Stimulated activated CD8-positive, alpha-beta memory T cell treated with anti-CD3 and anti-CD28 coated beads, Interleukin-4, amount 100 ng/mL, for 4 hours (primary cell): ENCODE data around the gene ACAP1.
A peak's percentile ranks its signal among the peaks of the same experiment; 100 is the strongest.

ENCODE experiments used
- DNase-seq, 2 donors: peaks; one replicate each; pipeline ENCODE4 v3.0.0-alpha.2; 2020; ENCODE audit warnings: low read depth in 2 of 2, low spot score in 1 of 2

The ACAP1 gene, protein sequence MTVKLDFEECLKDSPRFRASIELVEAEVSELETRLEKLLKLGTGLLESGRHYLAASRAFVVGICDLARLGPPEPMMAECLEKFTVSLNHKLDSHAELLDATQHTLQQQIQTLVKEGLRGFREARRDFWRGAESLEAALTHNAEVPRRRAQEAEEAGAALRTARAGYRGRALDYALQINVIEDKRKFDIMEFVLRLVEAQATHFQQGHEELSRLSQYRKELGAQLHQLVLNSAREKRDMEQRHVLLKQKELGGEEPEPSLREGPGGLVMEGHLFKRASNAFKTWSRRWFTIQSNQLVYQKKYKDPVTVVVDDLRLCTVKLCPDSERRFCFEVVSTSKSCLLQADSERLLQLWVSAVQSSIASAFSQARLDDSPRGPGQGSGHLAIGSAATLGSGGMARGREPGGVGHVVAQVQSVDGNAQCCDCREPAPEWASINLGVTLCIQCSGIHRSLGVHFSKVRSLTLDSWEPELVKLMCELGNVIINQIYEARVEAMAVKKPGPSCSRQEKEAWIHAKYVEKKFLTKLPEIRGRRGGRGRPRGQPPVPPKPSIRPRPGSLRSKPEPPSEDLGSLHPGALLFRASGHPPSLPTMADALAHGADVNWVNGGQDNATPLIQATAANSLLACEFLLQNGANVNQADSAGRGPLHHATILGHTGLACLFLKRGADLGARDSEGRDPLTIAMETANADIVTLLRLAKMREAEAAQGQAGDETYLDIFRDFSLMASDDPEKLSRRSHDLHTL

DNA sequence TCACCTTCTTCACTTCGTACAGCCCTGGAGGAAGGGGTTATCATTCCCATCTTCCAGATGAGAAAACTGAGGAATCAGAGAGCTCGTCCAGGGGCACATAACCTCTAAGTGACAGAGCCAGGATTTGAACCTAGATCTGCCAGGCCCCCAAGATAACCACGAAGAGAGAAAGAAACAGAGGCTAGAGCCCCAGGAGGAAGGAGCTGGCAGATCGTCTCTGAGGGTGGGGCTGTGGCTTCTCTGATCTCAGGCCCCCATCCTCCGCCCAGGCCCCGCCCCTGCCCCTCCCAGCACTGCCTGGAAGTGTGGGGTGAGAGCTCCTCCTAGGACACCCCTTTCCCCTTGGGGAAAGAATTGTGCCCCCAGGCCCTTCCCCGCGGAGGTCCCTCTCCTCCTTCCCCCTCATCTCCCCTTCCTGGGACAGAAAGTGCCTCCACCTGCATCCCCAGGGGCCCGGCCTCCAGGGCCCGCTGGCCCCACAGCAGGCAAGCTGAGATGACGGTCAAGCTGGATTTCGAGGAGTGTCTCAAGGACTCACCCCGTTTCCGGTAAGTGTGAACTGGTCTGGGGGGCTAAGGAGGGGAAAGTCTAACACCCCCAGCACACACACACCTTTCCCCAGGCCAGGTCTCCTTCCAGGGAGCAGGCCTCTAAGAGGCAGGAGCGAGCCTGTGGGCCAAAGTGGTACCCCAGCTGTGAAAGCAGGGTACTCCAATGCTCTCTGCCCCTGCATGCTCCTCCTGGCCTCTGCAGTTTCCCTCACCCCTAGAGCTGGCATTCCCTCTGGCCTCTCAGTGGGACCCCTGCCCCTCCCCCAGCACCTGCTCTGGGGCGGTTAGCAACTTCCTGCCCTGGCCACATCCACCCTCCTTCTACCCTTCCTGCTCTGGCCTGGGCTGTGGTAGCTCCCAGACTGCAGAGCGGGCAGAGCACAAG lies at the start of gene ACAP1:
TSS of gene ACAP1 (plus strand) at position 290 of the 936 bp plus-strand sequence. CDS start at position 496, 206 bp downstream.
- peak; percentile 66 to 72 for DNase-seq

DNA sequence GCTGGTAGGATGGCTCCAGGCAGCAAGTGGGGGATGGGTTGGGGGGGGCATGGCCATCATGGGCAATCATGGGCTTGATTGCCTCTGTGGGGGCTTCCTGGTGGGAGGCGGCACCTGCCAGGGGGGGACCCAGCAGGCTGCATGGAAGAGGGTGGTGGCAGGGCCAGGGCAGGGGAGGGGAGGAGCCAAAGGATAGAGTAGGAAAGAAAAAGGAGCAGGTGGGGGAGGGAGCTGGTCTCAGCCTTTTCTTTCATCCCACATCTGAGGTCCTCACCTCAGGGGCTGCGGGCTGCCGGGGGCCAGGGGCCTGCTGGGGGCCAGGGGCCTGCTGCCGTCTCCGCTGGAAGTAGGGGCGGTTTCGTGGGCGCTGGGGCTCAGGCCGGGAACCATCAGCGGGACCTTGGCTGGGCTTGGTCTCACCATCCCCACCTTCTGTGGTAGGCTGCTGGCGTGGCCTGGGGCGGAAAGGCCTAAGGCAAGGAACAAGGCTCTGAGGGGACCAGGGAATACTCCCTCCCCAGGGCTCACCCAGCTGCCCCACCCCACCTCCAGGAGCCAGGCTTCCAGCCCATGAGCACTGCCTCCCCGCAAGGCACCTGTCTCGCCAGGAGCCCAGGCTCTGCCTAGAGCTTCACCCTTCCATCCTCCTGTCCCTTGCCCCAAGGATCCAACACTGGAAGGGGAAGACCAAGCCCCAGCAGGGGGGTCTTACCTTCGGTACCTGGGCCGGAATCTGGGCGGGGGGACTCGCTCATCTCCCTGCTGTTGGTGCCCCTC lies 46.9 kb upstream of the ACAP1 start:
- no peak for DNase-seq

DNA sequence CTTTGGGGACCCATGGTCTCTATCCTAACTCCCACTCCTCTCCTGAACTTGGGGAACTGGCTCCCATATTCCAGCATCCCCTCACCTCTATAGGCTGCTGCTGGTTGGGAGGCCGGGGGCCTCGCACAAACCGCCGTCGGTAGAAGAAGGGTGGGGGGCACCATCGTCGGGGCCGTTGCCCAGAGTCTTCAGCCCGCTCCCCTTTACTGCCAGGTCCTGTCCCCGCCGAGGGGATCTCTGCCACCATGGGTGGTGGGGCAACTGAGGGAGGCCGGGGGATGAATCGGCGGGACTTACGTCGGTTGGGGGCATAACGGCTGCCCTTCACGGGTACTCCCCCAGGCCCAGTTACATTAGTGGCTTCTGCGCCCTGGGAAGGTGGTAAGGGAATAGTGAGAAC lies 46.2 kb upstream of the ACAP1 start:
- DNase-seq: no peak

DNA sequence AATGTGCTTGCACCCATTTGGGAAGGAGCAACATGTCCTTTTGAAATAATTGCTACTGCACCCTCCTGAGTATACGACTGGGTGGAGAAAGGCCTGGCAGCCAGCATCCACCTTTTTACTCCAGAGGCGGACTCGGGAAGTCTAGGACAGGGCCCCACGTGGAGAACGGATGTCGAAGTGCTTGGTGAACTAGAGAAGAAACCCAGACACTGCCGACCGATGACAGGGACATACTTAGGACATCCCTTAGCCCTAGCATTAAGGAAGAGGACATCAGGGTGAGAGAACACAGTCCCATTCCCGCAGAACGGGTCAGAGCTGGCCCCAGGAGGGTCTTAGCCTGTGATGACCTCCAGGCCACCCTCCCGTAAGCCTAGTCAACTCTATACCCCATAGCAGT lies 45.6 kb upstream of the ACAP1 start:
- DNase-seq: no peak

- DNase-seq: no peak
These were observed 44.1 kb upstream of the ACAP1 start for GRCh38 chr17:7292194-7292593.

DNA sequence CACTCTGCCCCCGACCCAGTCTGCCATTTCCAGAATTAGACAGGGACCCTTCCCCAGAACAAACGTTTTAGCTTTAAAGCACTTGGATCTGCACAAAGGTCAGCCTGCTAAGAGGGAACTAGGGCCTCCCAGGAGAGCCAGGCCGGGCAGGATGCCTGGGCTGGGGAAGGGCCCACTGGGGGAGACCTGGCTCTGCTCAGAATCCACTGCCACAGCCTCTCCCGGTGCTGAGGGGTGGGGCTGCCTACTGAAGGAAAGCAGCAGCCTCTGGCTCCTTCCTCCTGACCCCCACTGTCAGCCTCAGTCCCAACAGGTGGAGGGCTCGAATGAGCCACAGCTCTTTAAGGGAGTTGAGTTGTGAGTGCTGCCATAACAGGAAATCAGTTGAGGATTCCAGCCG lies 43.6 kb upstream of the ACAP1 start:
- DNase-seq: no peak

GRCh38 chr17:7293159-7293558 lies 43.2 kb upstream of the ACAP1 start:
- no peak for DNase-seq

DNA sequence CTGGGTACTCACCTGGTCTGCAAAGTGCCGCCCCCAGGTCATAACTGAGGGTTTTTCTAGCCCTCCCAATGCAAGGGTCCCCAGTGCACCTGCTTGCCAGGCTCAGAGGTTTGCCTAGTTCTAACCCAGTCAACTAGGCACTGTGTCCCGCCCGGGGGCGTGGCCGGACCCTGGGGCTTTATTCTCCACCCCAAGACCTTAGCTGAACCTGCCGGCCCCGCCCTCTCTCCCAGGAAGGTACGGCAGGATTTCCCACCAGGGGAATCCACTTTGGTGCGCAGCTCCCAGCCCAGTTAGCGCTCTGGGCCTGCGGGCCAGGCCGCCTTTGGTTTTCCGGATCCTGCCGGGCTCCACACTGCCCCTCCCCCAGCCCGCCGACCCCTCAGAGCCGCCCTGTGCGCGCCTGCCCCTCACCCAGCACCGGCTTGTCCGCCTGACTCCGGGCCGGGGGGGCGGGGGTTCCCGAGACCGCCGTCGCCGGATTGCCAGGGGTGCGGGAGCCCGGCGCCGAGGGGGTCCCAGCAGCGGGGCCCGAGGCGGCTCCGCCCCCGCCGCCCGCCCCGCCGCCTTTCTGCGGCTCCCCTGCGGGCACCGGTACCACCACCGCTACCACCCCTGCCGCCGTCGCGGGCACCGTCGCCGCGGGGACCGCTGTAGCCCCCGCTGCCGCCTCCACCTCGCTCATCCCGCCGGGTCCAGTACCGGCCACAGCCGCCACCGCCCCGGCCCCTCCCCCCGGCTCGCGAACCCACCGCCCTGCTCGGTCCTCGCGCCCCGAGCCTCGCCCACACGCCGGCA lies 42.3 kb upstream of the ACAP1 start:
- DNase-seq: no peak

DNA sequence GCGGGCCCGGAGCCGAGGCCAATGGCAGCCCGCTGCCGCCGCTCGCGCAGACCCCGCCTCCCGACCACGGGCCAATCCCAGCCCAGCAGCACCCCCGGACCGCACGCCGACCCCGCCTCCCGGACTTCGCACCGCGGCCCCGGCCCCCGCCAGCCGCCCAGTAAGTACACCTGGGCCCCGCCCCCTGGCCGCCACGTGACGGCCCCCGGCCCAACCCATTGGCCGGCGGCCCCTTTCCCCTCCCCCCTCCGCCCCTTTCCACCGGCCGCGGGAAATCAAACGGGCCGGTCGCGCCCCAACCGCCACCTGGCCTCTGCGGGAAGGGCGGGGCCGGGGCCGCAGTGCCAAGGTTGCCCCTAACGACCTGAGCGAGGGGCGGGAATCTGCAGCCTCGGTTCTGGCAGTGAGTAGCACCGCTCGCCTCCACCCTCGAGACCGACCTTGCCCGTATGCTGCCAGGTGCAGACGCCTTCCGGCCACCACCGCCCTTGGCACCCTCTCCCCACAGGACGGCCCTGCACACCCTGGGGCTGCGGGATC lies 41.6 kb upstream of the ACAP1 start, which contains the start of gene YBX2:
TSS of gene YBX2 (minus strand) at position 26 of the 540 bp plus-strand sequence. CDS start 139 bp downstream, outside the sequence.
- peak in 1 of 2 donors; percentile 59 for DNase-seq

DNA sequence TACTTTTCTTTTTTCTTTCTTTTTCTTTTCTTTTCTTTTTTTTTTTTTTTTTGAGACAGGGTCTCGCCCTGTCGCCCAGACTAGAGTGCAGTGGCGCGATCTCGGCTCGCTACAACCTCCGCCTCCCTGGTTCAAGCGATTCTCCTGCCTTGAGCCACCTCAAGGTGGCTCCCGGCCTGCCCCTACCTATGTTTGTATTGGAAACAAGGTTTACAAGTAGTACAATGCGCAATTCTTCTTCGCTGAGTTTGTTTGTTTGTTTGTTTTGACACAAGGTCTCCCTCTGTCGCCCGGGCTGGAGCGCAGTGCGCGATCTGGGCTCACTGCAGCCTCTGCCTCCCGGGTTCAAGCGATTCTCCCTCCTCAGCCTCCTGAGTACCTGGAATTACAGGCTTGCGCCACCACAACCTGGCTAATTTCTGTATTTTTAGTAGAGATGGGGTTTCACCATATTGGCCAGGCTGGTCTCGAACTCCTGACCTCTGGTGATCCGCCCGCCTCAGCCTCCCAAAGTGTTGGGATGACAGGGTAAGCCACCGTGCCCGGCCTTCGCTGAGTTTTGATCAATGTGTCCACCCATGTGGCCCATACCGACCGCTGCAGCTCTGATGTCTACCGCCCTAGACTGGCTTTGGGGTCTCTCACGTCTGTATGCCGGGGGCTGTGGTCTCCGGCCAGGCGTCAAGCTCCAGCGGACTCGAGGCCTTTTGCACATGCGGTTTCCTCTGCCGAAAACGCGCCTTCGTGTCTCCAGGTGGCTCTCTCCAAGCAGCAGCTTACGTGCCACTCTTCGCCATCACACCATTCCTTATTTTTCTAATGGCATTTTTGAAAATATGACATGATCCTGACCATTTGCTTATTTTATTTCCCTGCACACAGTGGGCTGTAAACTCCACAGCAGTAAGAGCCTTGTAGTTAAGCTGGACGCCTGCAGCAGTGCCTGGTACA lies 40.8 kb upstream of the ACAP1 start:
- no peak for DNase-seq

DNA sequence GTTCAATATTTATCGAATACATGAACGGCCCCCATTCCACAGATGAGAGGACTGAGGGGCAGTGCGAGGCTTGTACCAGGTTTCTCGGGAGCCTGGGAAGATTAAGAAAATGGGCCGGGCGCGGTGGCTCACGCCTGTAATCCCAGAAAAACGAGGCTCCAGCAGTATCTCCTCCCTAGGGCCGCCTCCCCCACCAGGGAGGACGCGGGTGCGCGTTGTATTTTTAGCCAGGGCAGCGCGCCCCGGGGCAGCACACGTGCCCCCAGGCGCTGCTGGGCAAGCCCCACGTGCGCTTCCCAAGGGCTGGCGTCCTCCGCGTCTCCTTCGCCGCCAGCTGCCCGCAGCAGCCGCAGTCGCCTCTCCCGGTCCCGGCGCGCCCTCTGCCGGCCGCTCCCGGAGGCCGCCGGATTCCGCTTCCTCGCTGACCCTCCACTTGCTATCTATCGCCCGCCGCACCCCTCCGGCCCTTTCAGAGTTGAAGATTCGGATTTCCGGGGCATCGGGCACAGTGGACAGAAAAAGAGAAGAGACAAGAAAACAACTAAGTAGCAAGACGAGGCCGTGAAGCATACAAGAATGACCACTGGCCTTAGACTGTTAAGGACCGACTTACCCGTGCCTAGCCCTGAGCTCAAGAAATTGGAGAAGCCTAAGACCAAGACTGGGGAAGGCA lies 40.0 kb upstream of the ACAP1 start:
- peak in 1 of 2 donors; percentile 25 for DNase-seq

DNA sequence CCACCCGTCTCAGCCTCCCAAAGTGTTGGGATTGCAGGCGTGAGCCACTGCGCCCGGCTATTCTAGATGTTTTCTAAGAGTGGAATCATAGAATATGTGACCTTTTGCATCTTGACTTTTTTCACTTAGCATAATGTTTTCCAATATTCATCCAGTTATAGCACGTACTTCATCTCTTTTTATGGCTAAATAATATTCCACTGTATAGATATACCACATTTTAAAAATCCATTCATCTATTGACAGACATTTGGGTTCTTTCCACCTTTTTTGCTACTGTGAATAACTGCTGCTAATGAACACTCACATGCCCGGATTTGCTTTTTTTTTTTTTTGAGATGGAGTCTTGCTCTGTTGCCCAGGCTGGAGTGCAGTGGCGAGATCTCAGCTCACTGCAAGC lies 32.1 kb upstream of the ACAP1 start:
- DNase-seq: no peak

DNA sequence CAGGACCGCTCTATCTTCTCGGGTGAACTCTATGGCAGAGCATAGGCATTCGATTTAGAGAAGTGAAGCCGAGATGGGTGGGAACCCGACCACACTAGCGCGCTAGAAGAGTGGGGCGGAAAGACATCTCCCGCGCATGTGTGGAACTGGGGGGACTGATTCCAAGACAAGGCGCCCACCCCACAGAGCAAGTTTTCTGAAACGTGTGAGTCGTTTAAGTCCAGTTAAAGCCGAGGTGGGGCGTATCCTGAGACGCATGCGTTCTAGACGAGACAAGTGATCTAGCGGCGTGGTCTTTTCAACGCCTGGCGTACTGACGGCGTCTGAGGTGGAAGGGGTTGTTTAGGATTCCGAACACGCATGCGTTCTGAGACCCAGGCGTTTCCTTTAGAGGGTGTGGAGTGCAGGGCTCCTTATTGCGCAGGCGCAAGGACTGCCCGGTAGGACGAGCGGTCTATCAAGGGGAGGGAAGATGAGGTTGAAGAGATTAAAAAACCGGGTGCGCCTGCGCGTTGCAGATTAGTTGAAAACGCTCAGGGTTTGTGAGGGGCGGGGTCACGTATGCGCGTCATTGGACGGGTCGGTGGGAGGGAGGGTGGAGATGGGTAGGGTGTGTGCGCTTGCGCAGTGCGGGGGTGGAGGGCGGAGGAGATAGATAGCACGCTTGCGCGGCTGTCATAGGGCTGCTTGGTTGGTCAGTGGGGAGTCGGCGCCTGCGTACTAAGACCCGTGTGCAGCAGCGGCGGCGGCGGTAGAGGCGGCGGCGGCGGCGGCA lies 29.2 kb upstream of the ACAP1 start, which contains the start of gene EIF5A:
TSS of gene EIF5A (plus strand) at position 718 of the 775 bp plus-strand sequence. CDS start 2,008 bp downstream, outside the sequence.
- DNase-seq: peak; percentile 100

DNA sequence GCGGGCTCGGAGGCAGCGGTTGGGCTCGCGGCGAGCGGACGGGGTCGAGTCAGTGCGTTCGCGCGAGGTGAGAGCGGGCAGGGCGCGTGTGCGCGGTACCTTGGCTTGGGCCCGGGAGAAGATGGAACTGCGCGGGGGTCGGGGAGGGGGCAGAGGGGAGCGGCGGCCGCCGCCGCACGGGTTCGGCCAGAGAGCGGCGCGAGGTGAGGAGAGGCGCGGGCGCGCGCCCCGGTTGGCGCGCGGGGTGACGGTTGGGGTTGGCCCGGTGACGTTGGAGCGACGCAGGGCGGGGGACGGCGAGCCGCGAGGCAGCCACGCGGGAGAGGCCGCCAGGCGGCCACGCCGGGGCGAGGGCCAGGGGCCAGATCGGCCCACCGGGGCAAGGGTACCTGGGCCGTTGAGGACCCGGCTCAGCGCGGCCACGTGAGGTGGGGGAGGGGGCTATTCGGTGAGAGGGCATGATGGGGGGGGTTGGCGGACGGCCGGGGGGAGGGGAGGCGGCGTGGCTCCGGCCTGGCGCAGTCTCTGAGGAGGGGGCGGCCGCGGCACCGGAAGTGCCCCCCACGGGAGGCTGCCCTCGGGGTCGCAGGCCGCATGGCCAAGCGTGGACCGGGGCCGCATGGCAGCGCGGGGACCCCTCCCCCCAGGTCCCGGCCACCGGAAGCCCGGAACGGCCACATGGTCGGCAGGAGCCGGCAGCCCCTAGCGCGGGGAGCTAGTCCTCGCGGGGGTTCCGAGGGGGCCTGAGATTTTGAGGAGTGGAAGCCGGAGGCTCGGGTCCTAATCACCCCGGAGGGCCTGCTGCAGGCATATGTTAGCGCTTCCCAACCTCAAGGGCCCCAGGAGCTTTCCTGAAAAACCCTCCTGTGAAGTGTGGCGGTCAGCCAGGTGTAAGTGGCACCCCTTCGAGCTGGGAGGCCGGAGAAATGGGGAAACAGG lies 28.4 kb upstream of the ACAP1 start:
- peak in 1 of 2 donors; percentile 22 for DNase-seq

DNA sequence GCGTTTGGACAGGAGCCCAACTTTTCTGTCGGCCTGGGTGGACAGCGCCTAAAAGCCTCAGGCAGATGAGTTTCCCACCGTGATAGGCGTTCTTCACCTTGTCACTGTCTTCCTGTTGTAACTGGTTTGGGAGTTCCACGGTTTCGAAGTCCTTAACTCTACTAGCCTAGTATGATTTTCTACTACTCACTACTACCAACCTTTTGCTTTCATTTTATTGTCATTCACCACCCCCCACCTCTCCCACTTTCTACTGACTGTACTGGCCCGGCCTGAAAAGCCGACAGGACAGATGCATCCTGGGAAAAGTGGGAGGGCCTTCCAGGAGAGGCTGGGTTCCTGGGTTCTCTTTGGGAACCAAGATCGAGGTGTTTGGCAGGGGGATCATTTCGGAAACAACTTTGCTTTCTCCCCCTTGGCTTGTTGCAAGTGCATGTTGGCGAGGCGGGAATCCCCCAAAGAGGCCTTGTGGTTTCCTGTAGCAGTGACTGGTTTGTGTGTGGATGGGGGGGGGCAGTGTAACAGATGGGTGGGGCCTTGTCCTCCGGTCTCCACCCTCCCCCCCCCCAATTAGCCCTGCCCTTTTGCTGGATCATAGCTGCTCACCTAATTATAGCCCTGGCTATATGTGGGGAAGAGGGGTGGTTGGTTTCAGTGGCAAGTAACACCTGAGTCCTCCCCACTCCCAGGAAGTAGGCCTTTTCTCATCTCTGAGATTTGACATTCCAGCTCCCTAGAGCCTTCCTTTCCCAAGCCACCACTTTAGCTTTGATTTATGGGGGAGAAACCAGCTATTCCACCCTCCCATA lies 27.5 kb upstream of the ACAP1 start:
- DNase-seq: peak; percentile 72 to 85
